ENCODE measurements around the gene NUTF2. TPM values are rescaled to one million over a fixed set of nuclear protein-coding genes. Genes with fewer than 3 reads are reported as not detected.

NUTF2 gene
- total RNA-seq, 1 donor, result 155 TPM

DNA sequence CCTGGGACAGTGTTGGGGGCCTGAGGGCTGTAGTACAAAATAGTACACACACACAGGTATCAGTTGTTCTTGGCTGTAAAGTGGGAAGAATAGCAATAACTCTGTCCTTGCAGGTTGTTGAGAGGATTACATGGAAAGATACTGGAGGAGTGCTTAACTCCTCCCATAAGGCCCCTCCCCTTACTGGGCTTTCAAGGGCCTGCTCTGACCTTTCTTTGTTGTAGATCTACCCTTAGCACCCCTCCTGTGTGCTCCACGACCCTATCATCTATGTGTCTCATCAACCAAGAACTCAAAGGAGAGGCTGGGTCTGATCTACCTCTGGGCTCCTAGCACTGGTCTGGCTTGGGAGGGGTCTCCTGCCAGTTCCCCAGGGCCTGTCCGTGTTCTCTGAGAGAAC, 17.9 kb downstream of the NUTF2 start:
- no peak for DNase-seq (ENCODE audit: low read depth)
- no peak overlapping the region for H3K4me3 ChIP-seq (ENCODE audit: low read depth, low read length)
- TF ChIP-seq, protein P1, sequence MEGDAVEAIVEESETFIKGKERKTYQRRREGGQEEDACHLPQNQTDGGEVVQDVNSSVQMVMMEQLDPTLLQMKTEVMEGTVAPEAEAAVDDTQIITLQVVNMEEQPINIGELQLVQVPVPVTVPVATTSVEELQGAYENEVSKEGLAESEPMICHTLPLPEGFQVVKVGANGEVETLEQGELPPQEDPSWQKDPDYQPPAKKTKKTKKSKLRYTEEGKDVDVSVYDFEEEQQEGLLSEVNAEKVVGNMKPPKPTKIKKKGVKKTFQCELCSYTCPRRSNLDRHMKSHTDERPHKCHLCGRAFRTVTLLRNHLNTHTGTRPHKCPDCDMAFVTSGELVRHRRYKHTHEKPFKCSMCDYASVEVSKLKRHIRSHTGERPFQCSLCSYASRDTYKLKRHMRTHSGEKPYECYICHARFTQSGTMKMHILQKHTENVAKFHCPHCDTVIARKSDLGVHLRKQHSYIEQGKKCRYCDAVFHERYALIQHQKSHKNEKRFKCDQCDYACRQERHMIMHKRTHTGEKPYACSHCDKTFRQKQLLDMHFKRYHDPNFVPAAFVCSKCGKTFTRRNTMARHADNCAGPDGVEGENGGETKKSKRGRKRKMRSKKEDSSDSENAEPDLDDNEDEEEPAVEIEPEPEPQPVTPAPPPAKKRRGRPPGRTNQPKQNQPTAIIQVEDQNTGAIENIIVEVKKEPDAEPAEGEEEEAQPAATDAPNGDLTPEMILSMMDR (IDR thresholded peaks at IDR 0.05; ENCODE audit: insufficient read depth, low read length), result no peak

DNA sequence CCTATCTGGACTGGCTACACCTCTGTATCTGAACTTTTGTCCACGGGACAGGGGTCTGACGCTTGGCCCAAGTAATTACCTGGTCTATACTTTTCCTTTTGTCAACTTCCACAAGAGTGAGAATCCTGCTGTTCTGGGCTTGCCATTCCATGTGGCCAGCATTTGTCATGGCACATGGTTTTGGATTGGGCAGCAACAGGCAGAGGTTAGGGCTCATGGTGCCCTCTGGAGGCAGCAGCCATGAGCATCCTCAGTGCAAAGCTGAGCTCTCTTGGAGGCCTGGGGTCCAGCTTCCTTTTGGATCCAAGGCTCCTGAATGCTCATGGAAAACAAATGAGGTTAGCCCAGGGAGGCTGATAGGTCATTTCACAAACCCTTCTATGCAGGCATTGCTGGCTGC, 18.6 kb downstream of the NUTF2 start:
- DNase-seq (ENCODE audit: low read depth), result peak; percentile 47
- H3K4me3 ChIP-seq (ENCODE audit: low read depth, low read length), result no peak overlapping the region
- TF ChIP-seq, protein P1 (IDR thresholded peaks at IDR 0.05; ENCODE audit: insufficient read depth, low read length), result peak; percentile 45

DNA sequence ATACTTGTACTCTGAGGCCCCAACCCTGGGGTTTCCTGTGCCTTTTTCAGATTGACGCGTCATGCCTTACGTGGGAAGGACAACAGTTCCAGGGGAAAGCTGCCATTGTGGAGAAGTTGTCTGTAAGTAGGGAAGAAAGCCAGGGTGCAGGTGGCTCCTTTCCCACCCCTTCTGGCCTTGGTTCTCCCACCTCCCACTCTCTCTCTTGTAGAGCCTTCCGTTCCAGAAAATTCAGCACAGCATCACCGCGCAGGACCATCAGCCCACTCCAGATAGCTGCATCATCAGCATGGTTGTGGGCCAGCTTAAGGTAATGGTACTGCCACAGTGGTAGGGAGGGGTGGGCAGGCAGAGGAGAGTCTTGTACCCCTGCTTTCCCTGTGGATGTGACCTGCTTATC, 21.6 kb downstream of the NUTF2 start:
- TF ChIP-seq, protein P1 (IDR thresholded peaks at IDR 0.05; ENCODE audit: insufficient read depth, low read length), result no peak
- no peak for DNase-seq (ENCODE audit: low read depth)
- H3K4me3 ChIP-seq (ENCODE audit: low read depth, low read length), result no peak overlapping the region

DNA sequence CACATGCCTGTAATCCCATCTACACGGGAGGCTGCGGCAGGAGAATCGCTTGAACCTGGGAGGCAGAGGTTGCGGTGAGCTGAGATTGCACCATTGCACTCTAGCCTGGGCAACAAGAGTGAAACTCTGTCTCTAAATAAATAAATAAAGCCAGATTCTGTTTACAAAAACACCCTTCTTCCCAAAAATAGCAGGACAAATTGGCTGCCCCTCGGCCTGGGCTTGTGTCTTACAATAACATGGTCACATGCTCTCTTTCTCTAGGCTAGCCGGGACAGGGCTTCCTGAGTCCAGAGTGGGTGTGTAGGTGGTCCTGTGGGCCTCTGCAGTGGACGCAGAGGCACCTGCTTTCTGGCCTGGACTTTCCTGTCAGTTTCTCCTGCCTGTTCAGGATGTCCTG, 22.9 kb downstream of the NUTF2 start:
- H3K4me3 ChIP-seq (ENCODE audit: low read depth, low read length), result no peak overlapping the region
- TF ChIP-seq, protein P1 (IDR thresholded peaks at IDR 0.05; ENCODE audit: insufficient read depth, low read length), result no peak
- no peak for DNase-seq (ENCODE audit: low read depth)

DNA sequence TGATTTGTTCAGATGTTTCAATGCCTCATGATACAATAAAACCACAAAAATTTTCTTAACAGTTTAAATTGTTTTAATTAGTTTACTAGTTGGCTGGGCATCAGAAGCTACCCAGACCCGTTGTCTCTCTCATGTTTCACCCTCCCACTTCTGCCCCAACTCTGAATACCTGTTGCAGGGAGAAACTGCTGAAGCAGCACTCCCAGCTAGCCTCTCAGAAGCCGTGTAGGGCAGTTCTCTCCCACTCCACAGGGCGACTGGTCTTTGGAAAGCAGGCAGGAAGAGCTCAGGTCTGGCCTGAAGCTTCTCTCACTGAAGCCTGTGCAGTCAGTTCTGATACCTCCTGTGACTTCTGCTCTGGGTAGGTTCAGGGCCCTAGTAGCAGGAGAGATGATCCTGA, 24.5 kb downstream of the NUTF2 start:
- H3K4me3 ChIP-seq (ENCODE audit: low read depth, low read length), result no peak overlapping the region
- no peak for DNase-seq (ENCODE audit: low read depth)
- TF ChIP-seq, protein P1 (IDR thresholded peaks at IDR 0.05; ENCODE audit: insufficient read depth, low read length), result no peak

DNA sequence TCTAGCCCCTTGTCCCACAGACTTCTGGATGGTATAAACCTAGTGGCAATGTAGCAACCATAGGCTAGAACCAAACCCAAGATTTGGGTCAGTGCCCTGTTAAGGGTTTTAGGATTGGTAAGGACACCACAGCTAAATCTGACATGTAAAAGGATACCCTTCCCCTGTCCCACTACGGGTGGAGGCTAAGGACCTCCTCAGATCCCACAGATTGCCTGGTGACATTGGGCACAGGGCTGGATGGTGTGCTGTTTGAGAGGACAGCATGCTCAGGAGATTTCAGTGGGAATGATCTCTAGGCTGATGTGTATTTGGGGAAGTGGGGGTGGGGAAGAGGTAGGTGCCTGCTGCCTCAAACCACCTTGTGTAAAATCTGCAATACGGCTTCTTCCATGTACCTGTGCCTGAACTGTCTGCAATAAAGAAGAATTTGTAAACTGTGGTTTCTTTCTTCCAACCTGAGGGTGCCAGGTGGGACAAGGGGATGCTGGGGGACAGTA, 25.4 kb downstream of the NUTF2 start:
- no peak overlapping the region for H3K4me3 ChIP-seq (ENCODE audit: low read depth, low read length)

More for the DNA sequence above, 25.4 kb downstream of the NUTF2 start:
- TF ChIP-seq, protein P1 (IDR thresholded peaks at IDR 0.05; ENCODE audit: insufficient read depth, low read length), result no peak
- DNase-seq (ENCODE audit: low read depth), result no peak

Data from fibroblast of the aortic adventitia (primary cell).